Endothelial cell (in vitro differentiated cells): ENCODE data around the gene NCK1. TPM values are rescaled to one million over a fixed set of nuclear protein-coding genes. Genes with fewer than 3 reads are reported as not detected.

ENCODE experiments used
- DNase-seq: peaks from one replicate; pipeline ENCODE4 v3.0.0; 2021; ENCODE audit warnings: low spot score
- H3K27ac Mint-ChIP-seq: one replicate; pipeline ENCODE4 v1.8.0; 2021; ENCODE audit warnings: mixed read lengths, inconsistent platforms; ENCODE audit not compliant: unreplicated experiment
- H3K27me3 Mint-ChIP-seq: one replicate; pipeline ENCODE4 v1.8.0; 2021; ENCODE audit warnings: mild to moderate bottlenecking, moderate library complexity, mixed read lengths, inconsistent platforms; ENCODE audit not compliant: unreplicated experiment
- H3K36me3 Mint-ChIP-seq: one replicate; pipeline ENCODE4 v1.8.0; 2021; ENCODE audit warnings: mild to moderate bottlenecking, low read depth, mixed read lengths, inconsistent platforms; ENCODE audit not compliant: unreplicated experiment
- H3K4me1 Mint-ChIP-seq: one replicate; pipeline ENCODE4 v1.8.0; 2021; ENCODE audit warnings: mild to moderate bottlenecking, mixed read lengths, inconsistent platforms; ENCODE audit not compliant: unreplicated experiment
- H3K4me3 Mint-ChIP-seq: one replicate; pipeline ENCODE4 v1.8.0; 2021; ENCODE audit warnings: mild to moderate bottlenecking, mixed read lengths, inconsistent platforms; ENCODE audit not compliant: unreplicated experiment
- H3K9me3 Mint-ChIP-seq: one replicate; pipeline ENCODE4 v1.8.0; 2021; ENCODE audit warnings: mixed read lengths, inconsistent platforms; ENCODE audit not compliant: unreplicated experiment
- total RNA-seq: library from RNA; stranded (reverse); fragmentation: NEBNext Ultra II Directional; extraction: Animal tissue kit (Norgen Biotek cat#: 25700); gene quantifications from one replicate; pipeline ENCODE4 v1.2.1, GENCODE V29; 2021; ENCODE audit not compliant: unreplicated experiment
- TF ChIP-seq, protein P1 (sequence below): fragments of 200-600 bp; sonication (generic); IDR thresholded peaks from one replicate; pipeline ENCODE4 v1.5.0; 2021; ENCODE audit warnings: antibody characterized with exemption; ENCODE audit not compliant: unreplicated experiment

NCK1 gene
- total RNA-seq, 1 donor from 2014 or later = 53.9 TPM

DNA sequence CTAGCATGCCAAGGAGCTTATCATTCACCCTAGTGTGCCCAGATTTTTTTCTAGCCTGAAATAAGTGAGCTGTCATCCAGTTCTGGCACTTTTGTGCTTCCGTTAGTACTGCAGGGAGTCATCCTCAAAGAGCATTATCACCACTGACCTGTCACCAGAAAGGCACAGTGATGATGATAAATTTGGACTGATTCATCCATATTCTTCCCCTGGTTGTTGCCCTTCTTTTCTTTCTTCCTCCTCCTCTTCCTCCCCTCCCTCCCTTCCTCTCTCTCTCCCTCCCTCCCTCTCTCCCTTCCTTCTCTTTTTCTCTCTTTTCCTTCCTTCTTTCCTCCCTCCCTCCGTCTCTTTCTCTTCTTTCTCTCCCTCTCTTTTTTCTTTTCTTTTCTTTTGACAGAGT lies 21.8 kb upstream of the NCK1 start:
- Mint-ChIP-seq H3K27ac (no peak overlapping the region), H3K4me3 (no peak overlapping the region)
- no peak for DNase-seq

DNA sequence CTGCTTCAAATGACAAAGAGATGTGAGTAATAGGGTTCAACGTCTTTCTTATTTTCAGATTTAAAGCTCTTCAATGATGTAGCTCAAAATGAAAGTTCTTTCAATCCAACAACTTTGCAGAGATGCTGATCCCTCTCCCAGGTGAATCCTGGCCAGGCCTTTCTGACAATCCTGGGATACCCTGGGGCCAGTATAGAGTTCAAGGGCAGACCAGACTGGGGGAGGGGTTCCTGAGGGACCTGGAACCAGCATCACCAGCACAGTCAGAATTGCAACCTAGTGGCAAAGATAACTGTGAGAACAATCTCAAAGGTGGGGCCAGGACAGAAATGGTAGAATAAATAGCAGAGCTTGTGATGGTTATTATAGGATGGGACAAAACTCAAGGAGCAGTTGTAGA lies 19.7 kb upstream of the NCK1 start:
- H3K9me3 Mint-ChIP-seq = no peaks in the 10 kb centered on the region
- peaks cover 3% of the 10 kb centered on the region for H3K27me3 Mint-ChIP-seq
- H3K4me1 Mint-ChIP-seq = peaks cover 34% of the 10 kb centered on the region
- TF ChIP-seq, protein P1, sequence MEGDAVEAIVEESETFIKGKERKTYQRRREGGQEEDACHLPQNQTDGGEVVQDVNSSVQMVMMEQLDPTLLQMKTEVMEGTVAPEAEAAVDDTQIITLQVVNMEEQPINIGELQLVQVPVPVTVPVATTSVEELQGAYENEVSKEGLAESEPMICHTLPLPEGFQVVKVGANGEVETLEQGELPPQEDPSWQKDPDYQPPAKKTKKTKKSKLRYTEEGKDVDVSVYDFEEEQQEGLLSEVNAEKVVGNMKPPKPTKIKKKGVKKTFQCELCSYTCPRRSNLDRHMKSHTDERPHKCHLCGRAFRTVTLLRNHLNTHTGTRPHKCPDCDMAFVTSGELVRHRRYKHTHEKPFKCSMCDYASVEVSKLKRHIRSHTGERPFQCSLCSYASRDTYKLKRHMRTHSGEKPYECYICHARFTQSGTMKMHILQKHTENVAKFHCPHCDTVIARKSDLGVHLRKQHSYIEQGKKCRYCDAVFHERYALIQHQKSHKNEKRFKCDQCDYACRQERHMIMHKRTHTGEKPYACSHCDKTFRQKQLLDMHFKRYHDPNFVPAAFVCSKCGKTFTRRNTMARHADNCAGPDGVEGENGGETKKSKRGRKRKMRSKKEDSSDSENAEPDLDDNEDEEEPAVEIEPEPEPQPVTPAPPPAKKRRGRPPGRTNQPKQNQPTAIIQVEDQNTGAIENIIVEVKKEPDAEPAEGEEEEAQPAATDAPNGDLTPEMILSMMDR = no peak
- H3K27ac Mint-ChIP-seq = no peak overlapping the region
- DNase-seq = no peak
- H3K36me3 Mint-ChIP-seq = peaks cover 19% of the 10 kb centered on the region
- H3K4me3 Mint-ChIP-seq = no peak overlapping the region

More for the DNA sequence above, 21.8 kb upstream of the NCK1 start:
- H3K9me3 Mint-ChIP-seq = no peaks in the 10 kb centered on the region
- TF ChIP-seq, protein P1 = no peak
- peaks cover 31% of the 10 kb centered on the region for H3K4me1 Mint-ChIP-seq
- H3K36me3 Mint-ChIP-seq = peaks cover 18% of the 10 kb centered on the region
- H3K27me3 Mint-ChIP-seq = peaks cover 3% of the 10 kb centered on the region

DNA sequence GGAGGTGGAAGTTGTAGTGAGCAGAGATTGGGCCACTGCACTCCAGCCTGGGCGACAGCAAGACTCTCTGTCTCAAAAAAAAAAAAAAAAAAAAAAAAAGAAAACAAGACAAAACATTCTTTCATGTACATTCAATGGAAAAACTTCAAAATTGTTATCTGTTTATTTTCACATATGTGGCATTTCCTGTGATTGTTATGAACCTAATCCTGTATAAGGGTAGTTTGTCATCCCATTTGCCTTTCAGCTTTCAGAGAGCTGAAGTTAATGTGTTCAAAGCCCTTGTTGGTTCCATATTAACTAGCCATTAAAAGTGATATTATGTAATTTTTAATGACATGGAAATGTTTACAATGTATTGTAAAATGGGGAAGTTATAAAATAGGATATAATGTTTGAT lies 17.3 kb upstream of the NCK1 start:
- Mint-ChIP-seq H3K36me3 (peaks cover 17% of the 10 kb centered on the region), H3K9me3 (no peaks in the 10 kb centered on the region), H3K4me3 (no peak overlapping the region), H3K27me3 (peaks cover 3% of the 10 kb centered on the region), H3K27ac (peak overlapping the region; percentile 68), H3K4me1 (peaks cover 20% of the 10 kb centered on the region)
- TF ChIP-seq, protein P1 = no peak
- no peak for DNase-seq

DNA sequence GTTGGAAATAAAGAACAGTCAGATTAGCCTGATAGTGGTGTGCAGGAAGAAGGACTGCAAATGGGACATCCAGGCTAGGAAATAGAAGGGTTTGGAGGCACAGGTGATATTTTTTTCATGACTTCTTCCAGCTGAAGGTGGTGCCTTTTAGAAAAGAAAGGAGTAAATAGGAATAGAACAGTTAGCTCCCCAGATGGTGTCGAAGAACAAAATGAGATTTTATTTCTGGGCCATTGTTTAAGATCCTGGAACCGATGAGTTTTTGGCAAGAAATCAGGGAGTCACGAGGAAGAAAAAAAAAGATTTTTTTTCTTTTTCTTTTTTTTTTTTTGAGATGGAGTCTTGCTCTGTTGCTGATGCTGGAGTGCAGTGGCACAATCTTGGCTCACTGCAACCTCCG lies 9.8 kb upstream of the NCK1 start:
- H3K27me3 Mint-ChIP-seq = no peaks in the 10 kb centered on the region
- H3K4me3 Mint-ChIP-seq = no peak overlapping the region
- H3K4me1 Mint-ChIP-seq = peaks cover 29% of the 10 kb centered on the region
- peaks cover 9% of the 10 kb centered on the region for H3K36me3 Mint-ChIP-seq
- no peak overlapping the region for H3K27ac Mint-ChIP-seq
- no peak for DNase-seq
- TF ChIP-seq, protein P1 = no peak
- H3K9me3 Mint-ChIP-seq = no peaks in the 10 kb centered on the region

DNA sequence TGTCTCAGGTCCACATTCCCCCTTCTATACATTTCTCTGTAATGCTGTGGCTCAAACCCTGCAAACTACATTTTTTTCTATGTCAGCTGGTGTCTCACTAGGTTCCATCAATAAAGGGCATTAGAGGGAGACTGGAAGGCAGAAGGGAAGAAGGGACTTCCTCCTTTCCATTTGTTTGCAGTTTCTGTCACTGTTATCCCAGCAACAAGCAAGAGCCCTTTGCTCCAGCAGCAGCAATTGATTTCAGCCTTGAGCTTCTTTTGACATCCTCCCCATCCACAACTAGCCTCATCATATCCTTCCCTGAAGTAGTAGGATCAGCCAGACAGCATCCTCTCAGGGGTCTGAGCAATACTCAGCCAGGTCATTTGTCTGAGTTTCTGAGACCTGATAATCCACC lies 5.3 kb upstream of the NCK1 start:
- H3K27ac Mint-ChIP-seq = peak overlapping the region; percentile 90
- DNase-seq = no peak
- no peak overlapping the region for H3K4me3 Mint-ChIP-seq
- no peaks in the 10 kb centered on the region for H3K27me3 Mint-ChIP-seq
- peaks cover 9% of the 10 kb centered on the region for H3K36me3 Mint-ChIP-seq
- TF ChIP-seq, protein P1 = no peak
- no peaks in the 10 kb centered on the region for H3K9me3 Mint-ChIP-seq
- peaks cover 53% of the 10 kb centered on the region for H3K4me1 Mint-ChIP-seq
